GM19324 (cell line): ENCODE data around the gene SMG1.
"Not testable (repeated sequence)": the region's sequence is repeated elsewhere in the genome, so short reads cannot be mapped to it uniquely, and the experiment has no call there.

Experiments used
- ATAC-seq: cut with Tn5 transposase; IDR thresholded peaks from one replicate; pipeline ENCODE4 v1.9.1; 2021; ENCODE audit warnings: mild to moderate bottlenecking, moderate library complexity; ENCODE audit not compliant: unreplicated experiment, low FRiP score

The SMG1 gene

DNA sequence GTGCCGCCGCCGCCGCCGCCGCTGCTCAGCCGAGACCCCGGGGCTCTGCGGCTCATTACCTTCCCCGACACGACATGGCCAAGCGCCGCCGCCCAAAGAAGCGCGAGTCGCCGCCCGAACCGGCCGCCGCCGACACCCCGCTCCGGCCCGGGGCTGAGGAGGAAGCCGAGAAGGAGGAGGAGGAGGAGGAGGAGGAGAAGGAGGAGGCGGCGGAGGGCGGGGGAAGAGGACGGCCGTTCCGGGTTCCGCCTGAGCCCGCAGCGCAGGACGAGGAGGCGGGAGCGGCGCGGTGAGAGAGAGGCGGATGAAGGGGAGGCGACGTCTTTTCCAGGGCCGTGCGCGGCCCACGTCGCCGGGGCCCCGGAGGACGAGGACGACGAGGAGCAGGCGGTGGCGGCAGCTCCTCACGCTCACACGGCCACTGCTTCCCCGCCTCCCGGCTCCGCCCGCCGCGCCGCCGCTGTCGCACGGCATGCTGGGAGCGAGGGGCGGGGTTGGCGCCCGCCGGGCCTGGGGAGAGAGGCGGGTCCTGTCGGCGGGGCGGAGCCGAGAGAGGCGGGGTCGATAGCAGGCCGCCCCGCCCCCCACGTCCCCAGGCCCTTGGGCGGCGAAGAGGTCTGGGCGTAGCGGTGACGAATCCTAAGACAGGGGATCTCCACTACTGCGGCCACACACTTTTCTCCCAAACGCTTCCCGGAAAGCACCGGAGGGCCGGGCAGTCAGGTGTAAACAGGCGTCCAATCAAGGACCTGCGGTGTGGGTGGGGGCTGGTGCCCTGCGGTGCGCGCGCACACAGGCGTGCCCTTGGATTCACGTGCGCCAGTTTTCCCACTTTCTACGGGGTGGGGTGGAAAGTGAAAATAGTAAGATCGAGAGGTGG, at the start of gene SMG1:
SMG1 (minus strand) TSS at position 423 of the 880 bp plus-strand sequence; CDS start at position 56, 367 bp downstream.
- peak; percentile 93 for ATAC-seq

GRCh38 chr16:18975109-18975508, 48.9 kb upstream of the SMG1 start:
- ATAC-seq: no peak

DNA sequence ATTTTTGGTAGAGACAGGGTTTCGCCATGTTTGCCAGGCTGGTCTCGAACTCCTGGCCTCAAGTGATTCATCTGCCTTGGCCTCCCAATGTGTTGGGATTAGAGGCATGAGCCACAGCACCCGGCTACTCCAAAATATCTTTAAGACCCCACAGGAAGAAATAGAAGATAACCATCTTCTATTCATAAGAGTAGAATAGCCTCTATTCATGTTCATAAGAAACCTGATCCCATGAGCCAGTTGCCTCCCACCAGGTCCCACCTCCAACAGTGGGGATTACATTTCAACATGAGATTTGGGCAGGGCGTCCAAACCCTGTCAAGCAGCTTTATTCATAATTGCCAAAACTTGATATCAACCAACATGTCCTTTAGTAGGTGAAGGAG, 43.6 kb upstream of the SMG1 start:
- no peak for ATAC-seq

DNA sequence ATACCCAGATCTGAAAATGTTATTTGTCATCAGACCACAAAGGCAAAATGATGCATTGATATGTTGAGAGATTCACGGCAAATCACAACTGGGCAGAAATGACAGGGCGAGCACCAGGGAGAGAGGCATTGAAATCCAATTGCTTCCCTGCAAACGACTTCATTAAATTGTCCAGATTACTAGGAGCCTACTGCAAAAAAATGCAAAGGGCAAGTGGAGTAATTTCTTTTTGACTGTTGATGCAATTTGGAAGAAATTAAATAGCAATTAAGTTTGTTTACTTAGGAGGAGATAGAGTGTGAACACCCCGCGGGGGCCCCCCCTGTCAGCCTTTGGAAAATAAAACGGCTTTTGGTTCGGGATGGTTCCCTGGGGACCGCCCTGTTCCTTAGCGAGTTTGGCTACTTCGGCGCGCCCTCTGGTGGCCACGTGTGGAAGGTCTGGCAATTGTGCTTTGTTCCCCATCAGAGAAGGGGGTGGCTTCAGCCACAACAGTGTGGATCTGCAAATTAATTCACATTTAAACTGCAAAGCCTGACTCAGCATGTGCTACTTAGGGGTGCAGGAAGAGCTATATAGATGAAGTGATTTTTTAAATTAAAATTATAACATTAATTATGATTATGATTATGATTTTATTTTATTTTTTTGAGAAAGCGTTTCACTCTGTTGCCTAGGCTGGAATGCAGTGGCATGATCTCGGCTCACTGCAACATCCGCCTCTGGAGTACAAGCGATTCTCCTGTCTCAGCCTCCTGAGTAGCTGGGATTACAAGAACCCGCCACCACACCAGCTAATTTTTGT, 43.0 kb upstream of the SMG1 start:
- no peak for ATAC-seq

DNA sequence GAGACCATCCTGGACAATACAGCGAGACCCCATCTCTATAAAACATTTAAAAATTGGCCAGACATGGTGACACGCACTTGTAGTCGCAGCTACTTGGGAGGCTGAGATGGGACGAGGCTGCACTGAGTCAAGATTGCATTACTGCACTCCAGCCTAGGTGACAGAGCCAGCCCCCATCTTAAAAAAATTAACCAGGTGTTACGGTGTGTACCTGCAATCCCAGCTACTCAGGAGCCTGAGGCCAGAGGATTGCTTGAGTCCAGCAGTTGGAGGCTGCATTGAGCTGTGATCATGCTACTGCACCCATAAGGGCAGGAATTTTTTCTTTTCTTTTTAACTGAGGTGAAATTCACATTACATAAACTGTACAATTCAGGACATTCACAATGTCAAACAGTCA, 40.6 kb upstream of the SMG1 start:
- ATAC-seq: no peak

- ATAC-seq: no peak
Measured at GRCh38 chr16:18965555-18965954, 39.3 kb upstream of the SMG1 start.

GRCh38 chr16:18959031-18959505, 32.9 kb upstream of the SMG1 start:
- no peak for ATAC-seq

- no peak for ATAC-seq
Measured at GRCh38 chr16:18958621-18959029, 32.4 kb upstream of the SMG1 start.

- ATAC-seq: not testable (repeated sequence)
Measured at GRCh38 chr16:18956658-18957241, 30.5 kb upstream of the SMG1 start.

DNA sequence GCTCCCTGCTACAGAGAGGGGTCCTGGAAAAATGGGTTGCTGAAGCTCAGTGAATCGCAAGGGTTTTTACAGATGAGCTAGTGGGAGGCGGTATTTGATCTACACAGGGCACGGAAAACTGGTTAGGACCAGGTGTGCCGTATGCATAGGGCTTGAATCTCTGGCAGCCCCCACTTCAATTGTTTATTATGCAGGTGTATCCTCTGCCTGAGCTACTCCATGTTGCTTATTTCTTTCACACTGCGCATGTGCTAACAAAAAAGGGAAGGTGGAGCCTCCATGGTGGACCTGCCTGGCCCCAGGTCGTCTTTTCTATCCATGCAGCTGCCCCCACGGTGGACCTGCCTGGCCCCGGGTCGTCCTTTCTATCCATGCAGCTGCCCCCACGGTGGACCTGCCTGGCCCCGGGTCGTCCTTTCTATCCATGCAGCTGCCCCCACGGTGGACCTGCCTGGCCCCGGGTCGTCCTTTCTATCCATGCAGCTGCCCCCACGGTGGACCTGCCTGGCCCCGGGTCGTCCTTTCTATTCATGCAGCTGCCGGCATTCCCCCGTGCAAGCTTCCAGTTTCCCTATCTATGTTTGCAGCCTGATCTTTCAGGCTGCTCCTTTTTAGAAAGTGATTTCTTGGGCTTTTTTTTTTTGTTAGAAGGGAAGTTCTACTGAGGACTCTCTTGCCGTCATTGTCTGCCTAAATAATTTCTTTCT, 29.8 kb upstream of the SMG1 start:
- not testable (repeated sequence) for ATAC-seq

GRCh38 chr16:18953547-18953946, 27.3 kb upstream of the SMG1 start:
- ATAC-seq: no peak

DNA sequence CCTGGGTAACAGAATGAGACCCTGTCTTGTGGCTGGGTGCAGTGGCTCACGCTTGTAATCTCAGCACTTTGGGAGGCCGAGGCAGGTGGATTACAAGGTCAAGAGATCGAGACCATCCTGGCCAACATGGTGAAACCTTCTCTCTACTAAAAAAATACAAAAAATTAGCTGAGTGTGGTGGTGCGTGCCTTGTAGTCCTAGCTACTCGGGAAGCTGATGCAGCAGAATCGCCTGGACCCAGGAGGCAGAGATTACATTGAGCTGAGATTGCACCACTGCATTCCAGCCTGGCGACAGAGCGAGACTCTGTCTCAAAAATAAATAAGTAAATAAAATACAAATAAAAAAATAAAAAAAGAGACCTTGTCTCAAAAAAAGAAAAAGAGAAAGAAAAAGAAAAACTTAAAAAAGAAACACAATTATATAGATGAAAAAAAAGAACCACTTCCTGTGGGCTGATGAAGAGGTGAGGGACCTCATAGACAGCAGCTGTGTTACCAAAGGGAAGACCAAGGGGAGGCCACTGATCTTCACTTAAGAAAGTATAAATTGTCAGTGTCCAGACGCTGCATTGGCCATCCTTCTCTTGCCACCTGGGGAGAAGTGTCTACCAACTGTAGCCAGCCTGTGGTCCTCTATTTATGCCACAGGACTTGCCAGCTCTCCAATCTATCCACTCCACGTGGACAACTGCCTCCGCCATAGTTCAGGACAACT, 24.4 kb upstream of the SMG1 start:
- no peak for ATAC-seq

- ATAC-seq: no peak
Measured at GRCh38 chr16:18948372-18949020, 22.3 kb upstream of the SMG1 start.

- ATAC-seq: no peak
Measured at GRCh38 chr16:18945233-18945632, 19.0 kb upstream of the SMG1 start.

GRCh38 chr16:18943414-18943813, 17.2 kb upstream of the SMG1 start:
- no peak for ATAC-seq

GRCh38 chr16:18942061-18942460, 15.9 kb upstream of the SMG1 start:
- no peak for ATAC-seq

DNA sequence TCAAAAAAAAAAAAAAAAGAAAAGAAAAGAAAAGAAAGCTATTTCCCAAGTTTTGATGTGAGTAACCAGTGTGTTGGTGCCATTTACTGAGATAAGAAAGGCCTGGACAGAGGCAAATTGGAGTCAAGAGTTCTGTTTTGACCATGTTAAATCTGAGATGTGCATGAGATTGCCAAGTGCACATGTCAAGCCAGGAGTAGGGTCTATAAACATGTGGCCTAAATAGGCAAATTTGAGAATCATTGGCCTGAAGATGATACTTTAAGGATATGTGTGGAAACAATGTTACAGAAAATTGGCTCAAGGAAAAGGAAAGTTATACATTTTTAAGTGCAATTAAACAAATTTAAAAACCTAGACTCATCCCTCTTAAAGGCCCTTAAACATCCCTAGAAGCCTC, 15.3 kb upstream of the SMG1 start:
- no peak for ATAC-seq

- ATAC-seq: no peak
Measured at GRCh38 chr16:18938986-18939385, 12.8 kb upstream of the SMG1 start.

- ATAC-seq: no peak
Measured at GRCh38 chr16:18937390-18937789, 11.2 kb upstream of the SMG1 start.
